SHP77 (cell line): ENCODE results near the gene MYO5B.
"Not testable (repeated sequence)": the region's sequence is repeated elsewhere in the genome, so short reads cannot be mapped to it uniquely, and the experiment has no call there.

Source experiments
- DNase-seq, 2 experiments: peaks; one replicate each; lab custom pipeline; 2025; lab: John Stamatoyannopoulos, UW

MYO5B gene

GRCh38 chr18:49795612-49796552 is 399.1 kb downstream of the MYO5B start:
- no peak for DNase-seq

DNA sequence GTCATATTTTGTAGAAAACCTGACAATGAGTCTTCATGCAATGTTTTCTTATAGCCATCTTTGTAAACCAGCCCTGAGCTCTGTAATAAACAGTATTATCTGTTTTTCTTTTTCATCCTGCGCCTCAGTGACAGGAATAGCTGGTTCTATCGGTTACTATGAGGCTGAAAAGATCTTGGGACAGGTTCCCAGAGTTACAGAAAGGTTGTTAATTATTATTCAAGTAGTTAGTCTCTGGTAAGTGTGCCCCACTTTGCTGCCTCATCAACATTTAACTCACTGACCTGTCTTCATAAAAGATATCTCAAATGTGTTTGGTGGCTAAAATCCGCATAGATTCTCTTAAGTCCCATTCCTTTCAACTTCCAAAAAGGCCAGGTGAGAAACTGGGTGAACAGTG is 400.2 kb downstream of the MYO5B start:
- no peak for DNase-seq

DNA sequence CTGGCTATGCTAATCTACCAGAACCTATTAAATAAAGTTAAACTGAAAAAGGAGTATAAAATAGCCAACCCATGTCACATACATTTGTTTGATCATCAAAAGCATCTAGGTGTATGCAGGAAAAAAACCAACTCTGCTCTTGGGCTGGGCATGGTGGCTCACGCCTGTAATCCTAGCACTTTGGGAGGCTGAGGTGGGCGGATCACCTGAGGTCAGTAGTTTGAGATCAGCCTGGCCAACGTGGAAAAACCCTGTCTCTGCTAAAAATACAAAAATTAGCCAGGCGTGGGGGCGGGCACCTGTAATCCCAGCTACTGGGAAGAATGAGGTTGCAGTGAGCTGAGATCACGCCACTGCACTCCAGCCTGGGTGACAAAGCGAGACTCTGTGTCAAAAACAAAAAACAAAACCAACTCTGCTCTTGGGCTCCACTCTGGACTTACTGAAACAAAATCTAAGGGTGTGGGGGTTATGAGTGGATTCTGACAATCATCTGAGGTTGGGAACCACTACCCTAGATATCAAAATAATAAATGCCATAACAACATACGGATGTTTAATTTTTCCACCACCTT is 405.3 kb downstream of the MYO5B start:
- not testable (repeated sequence) for DNase-seq

DNA sequence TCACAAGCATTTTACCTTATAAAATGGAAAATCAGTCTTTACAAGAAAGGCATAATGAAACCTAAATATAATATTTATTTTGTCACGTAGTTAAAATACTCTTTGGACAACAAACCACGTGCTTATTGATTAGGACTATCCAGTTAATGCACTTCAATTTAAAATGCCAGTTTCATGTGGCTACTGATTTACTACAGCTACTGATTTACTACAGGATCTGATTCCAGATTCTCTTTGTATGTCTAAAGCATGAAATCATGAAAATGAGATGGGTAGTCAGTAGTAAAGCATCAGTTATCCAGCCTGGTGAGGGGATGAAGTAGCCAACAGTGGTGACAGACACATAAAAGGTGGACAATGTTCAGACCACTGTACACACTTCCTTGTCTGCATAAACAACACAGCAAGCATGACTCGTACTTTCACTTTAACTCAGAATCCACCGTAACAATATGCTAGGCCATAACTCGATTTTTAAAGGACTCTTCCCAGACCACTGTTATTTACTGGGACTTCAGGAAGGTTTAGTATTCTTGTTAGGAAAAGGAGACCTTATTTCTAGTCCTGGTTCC is 406.5 kb downstream of the MYO5B start:
- no peak for DNase-seq

DNA sequence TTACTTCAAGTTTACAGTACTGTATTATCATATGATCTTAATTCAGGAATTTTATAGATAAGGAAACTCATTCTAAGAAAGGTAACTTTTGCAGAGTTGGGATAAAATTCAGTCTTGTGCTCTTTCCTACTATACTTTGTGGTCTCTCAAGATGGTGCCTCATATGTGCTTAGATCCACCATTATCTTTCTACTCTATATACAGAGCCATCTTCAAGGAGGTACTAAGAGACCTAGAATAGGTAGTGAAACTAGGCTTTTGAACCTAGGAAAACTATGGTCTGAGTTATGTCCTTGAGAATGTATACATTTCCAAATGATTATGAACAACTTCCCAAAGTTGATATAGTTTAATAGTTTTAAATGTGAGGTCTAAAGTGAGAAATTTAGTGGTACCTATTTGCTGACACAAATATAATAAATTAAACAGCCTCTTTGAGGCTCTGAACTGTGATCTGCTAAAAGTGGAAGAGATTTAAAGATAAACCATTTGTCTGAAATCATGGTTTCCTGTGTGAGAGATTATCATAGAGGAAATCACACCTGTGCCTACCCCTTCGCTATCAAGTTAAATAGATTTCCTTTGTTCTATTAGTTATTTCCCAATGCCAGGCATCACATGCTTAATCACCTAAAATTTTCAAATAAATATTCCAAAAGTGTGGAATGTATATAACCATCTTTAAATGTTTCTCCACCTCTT is 408.8 kb downstream of the MYO5B start:
- DNase-seq: no peak

- no peak for DNase-seq
Observed at GRCh38 chr18:49784427-49785185, 410.3 kb downstream of the MYO5B start.

- DNase-seq: not testable (repeated sequence)
Observed at GRCh38 chr18:49783631-49784030, 411.3 kb downstream of the MYO5B start.

DNA sequence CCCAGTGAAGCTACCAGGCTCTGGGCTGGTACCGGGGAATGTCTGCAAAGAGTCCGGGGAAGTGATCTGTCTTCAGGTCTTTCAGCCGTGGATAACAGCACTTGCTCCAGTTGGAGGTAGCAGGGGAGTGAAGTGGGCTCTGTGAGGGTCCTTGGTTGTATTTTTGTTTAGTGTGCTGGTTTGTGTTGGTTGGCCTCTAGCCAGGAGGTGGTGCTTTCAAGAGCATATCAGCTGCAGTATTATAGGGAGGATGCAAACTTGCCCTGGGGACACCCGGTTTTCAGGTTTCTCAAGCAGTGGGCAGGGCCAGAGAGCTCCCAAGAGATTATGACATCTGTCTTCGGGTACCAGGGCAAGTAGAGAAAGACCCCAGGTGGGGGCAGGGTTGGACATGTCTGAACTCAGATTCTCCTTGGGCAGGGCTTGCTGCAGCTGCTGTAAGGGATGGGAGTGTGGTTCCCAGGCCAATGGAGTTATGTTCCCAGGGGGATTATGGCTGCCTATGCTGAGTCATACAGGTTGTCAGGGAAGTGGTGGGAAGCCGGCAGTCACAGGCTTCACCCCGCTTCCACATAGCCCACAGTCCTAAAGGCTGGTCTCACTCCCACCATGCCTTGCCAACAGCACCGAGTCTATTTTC is 416.0 kb downstream of the MYO5B start:
- no peak for DNase-seq
